K562 (cell line): Measurements from ENCODE around the gene NPB. TPM values are rescaled to one million over a fixed set of nuclear protein-coding genes. Genes with fewer than 3 reads are reported as not detected.

Experiments
- CBX8 ChIP-seq: fragments of 200-600 bp; sonication (generic); IDR thresholded peaks from 2 replicates; pipeline ENCODE4 v1.6.1; 2012; ENCODE audit warnings: borderline replicate concordance, mixed run types, low read depth, mild to moderate bottlenecking, moderate library complexity, mixed read lengths, low read length, control low read depth, inconsistent platforms; ENCODE audit not compliant: poor library complexity, severe bottlenecking; ENCODE audit errors: extremely low read depth
- CEBPZ ChIP-seq: fragments of 150-350 bp; IDR thresholded peaks from 2 replicates; pipeline ENCODE4 v1.6.1; 2014; ENCODE audit warnings: low read depth, mild to moderate bottlenecking, low read length, borderline replicate concordance
- EZH2 ChIP-seq: IDR thresholded peaks from 2 replicates; pipeline ENCODE4 v1.6.1; 2012; ENCODE audit warnings: low read depth, mild to moderate bottlenecking, inconsistent platforms, low read length, borderline replicate concordance
- GABPB1 ChIP-seq: sonication (generic); formaldehyde crosslinking; IDR thresholded peaks from 2 replicates; pipeline ENCODE4 v1.8.0; 2022; ENCODE audit warnings: mild to moderate bottlenecking, missing genetic modification reagents
- JUN ChIP-seq, 2 experiments: sonication (generic) in 1 of 2; formaldehyde crosslinking in 1 of 2; IDR thresholded peaks; 2 replicates each; pipeline versions ENCODE4 v1.6.1 to v1.8.0; 2012 to 2022; ENCODE audit warnings: borderline replicate concordance in 2 of 2, mild to moderate bottlenecking in 2 of 2, improper control_type of control experiment in 1 of 2, low read depth in 1 of 2, low read length in 1 of 2, missing genetic modification reagents in 1 of 2
- KLF1 ChIP-seq: fragments of 450-650 bp; IDR thresholded peaks from 2 replicates; pipeline ENCODE4 v1.6.1; 2016; ENCODE audit warnings: missing genetic modification characterization, missing compliant biosample characterization
- KLF13 ChIP-seq: fragments of 450-650 bp; IDR thresholded peaks from 2 replicates; pipeline ENCODE4 v1.6.1; 2016; ENCODE audit warnings: missing genetic modification characterization, low read depth, mild to moderate bottlenecking, missing compliant biosample characterization, moderate library complexity, borderline replicate concordance
- RERE ChIP-seq: sonication (generic); formaldehyde crosslinking; IDR thresholded peaks from 2 replicates; pipeline ENCODE4 v1.8.0; 2023; ENCODE audit warnings: missing genetic modification reagents, mild to moderate bottlenecking, borderline replicate concordance
- SMARCE1 ChIP-seq: fragments of 450-650 bp; IDR thresholded peaks from 2 replicates; pipeline ENCODE4 v1.7.1; 2016; ENCODE audit warnings: mild to moderate bottlenecking
- USF1 ChIP-seq: sonication (generic); formaldehyde crosslinking; IDR thresholded peaks from 2 replicates; pipeline ENCODE4 v1.9.0; 2022; ENCODE audit warnings: mild to moderate bottlenecking, missing genetic modification reagents
- ZC3H8 ChIP-seq: fragments of 450-650 bp; IDR thresholded peaks from 2 replicates; pipeline ENCODE4 v1.6.1; 2017
- ZNF165 ChIP-seq: fragments of 250-450 bp; sonication (Bioruptor Pico); IDR thresholded peaks from 2 replicates; pipeline ENCODE4 v1.4.0; 2020; ENCODE audit warnings: borderline replicate concordance
- ZNF695 ChIP-seq: fragments of 450-650 bp; formaldehyde crosslinking; IDR thresholded peaks from 2 replicates; pipeline ENCODE4 v1.4.0; 2020; ENCODE audit warnings: mild to moderate bottlenecking, moderate library complexity
- polyA plus RNA-seq, 8 experiments: library from polyadenylated mRNA; depleted of rRNA in 4 of 8; stranded (reverse) in 5 of 8; unstranded in 3 of 8; fragments of >200 nt; fragmentation: Nextera tagmentation in 2 of 8; fragmentation: Illumina TruSeq in 1 of 8; extraction: Ambion mirVana in 2 of 8; extraction: Trizol in 1 of 8; gene quantifications; 2 replicates each; pipeline versions ENCODE4 v1.2.1 to v1.2.3, GENCODE V29; 2011 to 2014; ENCODE audit warnings: inconsistent platforms in 1 of 8, missing spikeins in 1 of 8
- total RNA-seq, 7 experiments: library from RNA; depleted of rRNA in 6 of 7; stranded (reverse); fragments of >200 nt in 6 of 7; fragmentation: Illumina TruSeq in 2 of 7; extraction: Trizol in 2 of 7; gene quantifications; 2 replicates each; pipeline versions ENCODE4 v1.2.1 to v1.2.3, GENCODE V29; 2011 to 2021; ENCODE audit warnings: low replicate concordance in 1 of 7

NPB gene
- total and polyA plus RNA-seq, 9 of the 15 experiments (the other 6 are each of a cell fraction or from before 2014, with no cell fraction given), result 0.03 to 0.61 (median 0.14) TPM; not detected in 2

GRCh38 chr17:81860756-81861568 is 41.1 kb upstream of the NPB start (continued):
- TF ChIP-seq EZH2, result peak; percentile 100
- peak; percentile 98 for TF ChIP-seq GABPB1 (CRISPR knock-in tag)
- TF ChIP-seq ZC3H8, result no peak
- peak; percentile 84 for TF ChIP-seq JUN (IDR thresholded peaks at IDR 0.05; ENCODE audit: borderline replicate concordance, low read depth, low read length)
- TF ChIP-seq JUN (CRISPR knock-in tag; IDR thresholded peaks at IDR 0.05; ENCODE audit: borderline replicate concordance), result peak; percentile 55; the same call in 1 of the 2 replicates
- TF ChIP-seq CEBPZ, result peak; percentile 65; the same call in 1 of the 2 replicates
- TF ChIP-seq ZNF695 (CRISPR knock-in tag), result no peak
- TF ChIP-seq ZNF165 (CRISPR knock-in tag), result peak; percentile 86
- no peak for TF ChIP-seq CBX8
- peak; percentile 77; the same call in 1 of the 2 replicates for TF ChIP-seq KLF1 (tag)
- no peak; the same call in 1 of the 2 replicates for TF ChIP-seq KLF13
- TF ChIP-seq SMARCE1, result no peak
- TF ChIP-seq USF1 (CRISPR knock-in tag), result peak; percentile 65
- TF ChIP-seq RERE (CRISPR knock-in tag), result no peak
